Measurements from ENCODE around the gene RTF1.

The RTF1 gene

DNA sequence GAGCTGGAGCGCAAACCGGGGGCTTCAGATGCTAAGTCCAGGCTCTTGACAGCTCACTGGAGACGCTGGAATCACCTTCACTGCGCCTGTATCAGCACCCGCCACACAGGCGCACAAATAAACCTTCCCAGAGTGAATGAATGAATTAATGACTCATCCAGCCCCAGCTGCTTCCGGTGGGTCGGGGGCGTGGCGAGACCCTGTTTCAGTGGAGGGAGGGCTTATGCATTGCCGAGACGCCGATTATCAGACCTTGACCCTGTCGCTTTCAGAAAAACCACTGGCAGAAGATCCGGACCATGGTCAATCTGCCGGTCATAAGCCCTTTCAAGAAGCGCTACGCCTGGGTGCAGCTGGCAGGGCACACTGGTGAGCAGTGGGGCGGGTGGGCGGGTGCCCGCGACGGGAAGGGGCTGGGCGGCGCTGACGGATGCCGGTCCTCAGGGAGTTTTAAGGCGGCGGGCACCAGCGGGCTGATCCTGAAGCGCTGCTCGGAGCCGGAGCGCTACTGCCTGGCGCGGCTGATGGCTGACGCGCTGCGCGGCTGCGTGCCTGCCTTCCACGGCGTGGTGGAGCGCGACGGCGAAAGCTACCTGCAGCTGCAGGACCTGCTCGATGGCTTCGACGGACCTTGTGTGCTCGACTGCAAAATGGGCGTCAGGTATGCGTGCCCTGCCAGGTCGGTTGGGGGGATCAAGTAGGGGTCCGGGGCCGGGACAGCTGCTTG lies 84.5 kb downstream of the RTF1 start:
- Histone ChIP-seq H3K4me3 (ENCODE audit: low read length) (no peak overlapping the region), H3K27ac (ENCODE audit: low read depth, low read length) (no peak overlapping the region), H4K5ac (ENCODE audit: low read length) (no peak overlapping the region), H2BK15ac (replicated peaks; ENCODE audit: low read depth) (no peak overlapping the region), H3K27me3 (ENCODE audit: insufficient read depth, low read length, poor library complexity) (peaks cover 57% of the 10 kb centered on the region), H3K4ac (ENCODE audit: low read depth, low read length) (no peak overlapping the region), H3K23ac (ENCODE audit: low read length) (peak overlapping the region; percentile 66), H3K56ac (ENCODE audit: low read length) (peak overlapping the region; percentile 60), H3K4me2 (ENCODE audit: low read length) (peak overlapping the region; percentile 40), H3K36me3 (ENCODE audit: control insufficient read depth, insufficient read depth, low read length) (no peaks in the 10 kb centered on the region), H2BK120ac (ENCODE audit: low read depth, low read length) (no peak overlapping the region), H3K18ac (ENCODE audit: low read length) (no peak overlapping the region), H3K9ac (ENCODE audit: low read length) (no peak overlapping the region), H2BK5ac (ENCODE audit: low read length) (no peak overlapping the region), H4K8ac (ENCODE audit: low read depth, low read length) (no peak overlapping the region), H2AK5ac (ENCODE audit: low read length) (no peak overlapping the region), H3K79me2 (ENCODE audit: control insufficient read depth, insufficient read depth, low read length) (no peaks in the 10 kb centered on the region), H3K4me1 (ENCODE audit: control insufficient read depth, low read depth, low read length) (no peaks in the 10 kb centered on the region), H3K79me1 (ENCODE audit: low read length) (no peaks in the 10 kb centered on the region)
- peak; percentile 61 for DNase-seq
- WGBS (ENCODE audit: extremely low coverage, insufficient coverage, low lambda C conversion rate): no CpG with 5 or more reads among the region's 56 CpGs

DNA sequence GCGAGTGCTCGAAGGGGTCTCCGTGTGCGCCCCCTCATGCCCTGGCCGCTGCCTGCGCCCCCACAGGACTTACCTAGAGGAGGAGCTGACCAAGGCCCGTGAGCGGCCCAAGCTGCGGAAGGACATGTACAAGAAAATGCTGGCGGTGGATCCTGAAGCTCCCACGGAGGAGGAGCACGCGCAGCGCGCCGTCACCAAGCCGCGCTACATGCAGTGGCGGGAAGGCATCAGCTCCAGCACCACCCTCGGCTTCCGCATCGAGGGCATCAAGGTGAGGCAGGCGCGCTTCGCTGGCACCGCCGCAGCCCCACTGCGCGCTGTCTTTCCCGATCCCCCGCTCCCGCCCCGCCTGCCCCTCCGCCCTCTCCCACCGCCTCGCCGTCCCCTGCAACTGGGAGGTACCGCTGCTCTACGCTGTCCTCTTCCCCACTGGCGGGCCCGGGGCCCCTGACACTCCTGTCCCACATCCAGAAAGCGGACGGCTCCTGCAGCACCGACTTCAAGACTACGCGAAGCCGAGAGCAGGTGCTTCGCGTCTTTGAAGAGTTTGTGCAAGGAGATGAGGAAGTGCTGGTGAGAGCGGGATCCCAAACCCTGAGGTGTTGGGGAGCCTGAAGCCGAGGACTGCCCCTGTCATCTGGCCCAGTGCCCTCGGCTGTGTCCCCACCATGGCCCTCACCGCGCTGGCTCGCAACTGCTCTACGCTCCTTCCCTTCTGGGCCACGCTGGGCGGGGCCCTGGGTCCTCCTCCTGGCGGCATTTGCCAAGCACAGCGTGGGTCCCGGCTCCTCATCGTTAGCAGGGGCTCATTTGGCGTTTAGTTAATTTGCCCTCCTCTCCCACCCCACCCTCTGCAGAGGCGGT lies 85.3 kb downstream of the RTF1 start:
- no peaks in the 10 kb centered on the region for H3K79me1 ChIP-seq (ENCODE audit: low read length)
- H3K36me3 ChIP-seq (ENCODE audit: control insufficient read depth, insufficient read depth, low read length): no peaks in the 10 kb centered on the region
- no peak overlapping the region for H3K56ac ChIP-seq (ENCODE audit: low read length)
- H3K4me3 ChIP-seq (ENCODE audit: low read length): no peak overlapping the region
- no peaks in the 10 kb centered on the region for H3K79me2 ChIP-seq (ENCODE audit: control insufficient read depth, insufficient read depth, low read length)
- H3K27me3 ChIP-seq (ENCODE audit: insufficient read depth, low read length, poor library complexity): peaks cover 51% of the 10 kb centered on the region
- H2BK120ac ChIP-seq (ENCODE audit: low read depth, low read length): no peak overlapping the region
- no peak overlapping the region for H3K4me2 ChIP-seq (ENCODE audit: low read length)
- H3K18ac ChIP-seq (ENCODE audit: low read length): no peak overlapping the region
- H3K9ac ChIP-seq (ENCODE audit: low read length): no peak overlapping the region
- peak; percentile 46 for DNase-seq
- H3K4me1 ChIP-seq (ENCODE audit: control insufficient read depth, low read depth, low read length): no peaks in the 10 kb centered on the region
- H3K27ac ChIP-seq (ENCODE audit: low read depth, low read length): no peak overlapping the region
- no peak overlapping the region for H2AK5ac ChIP-seq (ENCODE audit: low read length)
- H3K4ac ChIP-seq (ENCODE audit: low read depth, low read length): no peak overlapping the region
- peak overlapping the region; percentile 66 for H3K23ac ChIP-seq (ENCODE audit: low read length)
- WGBS (ENCODE audit: extremely low coverage, insufficient coverage, low lambda C conversion rate): no CpG with 5 or more reads among the region's 64 CpGs
- no peak overlapping the region for H4K8ac ChIP-seq (ENCODE audit: low read depth, low read length)
- no peak overlapping the region for H2BK15ac ChIP-seq (replicated peaks; ENCODE audit: low read depth)
- no peak overlapping the region for H2BK5ac ChIP-seq (ENCODE audit: low read length)
- H4K5ac ChIP-seq (ENCODE audit: low read length): no peak overlapping the region

DNA sequence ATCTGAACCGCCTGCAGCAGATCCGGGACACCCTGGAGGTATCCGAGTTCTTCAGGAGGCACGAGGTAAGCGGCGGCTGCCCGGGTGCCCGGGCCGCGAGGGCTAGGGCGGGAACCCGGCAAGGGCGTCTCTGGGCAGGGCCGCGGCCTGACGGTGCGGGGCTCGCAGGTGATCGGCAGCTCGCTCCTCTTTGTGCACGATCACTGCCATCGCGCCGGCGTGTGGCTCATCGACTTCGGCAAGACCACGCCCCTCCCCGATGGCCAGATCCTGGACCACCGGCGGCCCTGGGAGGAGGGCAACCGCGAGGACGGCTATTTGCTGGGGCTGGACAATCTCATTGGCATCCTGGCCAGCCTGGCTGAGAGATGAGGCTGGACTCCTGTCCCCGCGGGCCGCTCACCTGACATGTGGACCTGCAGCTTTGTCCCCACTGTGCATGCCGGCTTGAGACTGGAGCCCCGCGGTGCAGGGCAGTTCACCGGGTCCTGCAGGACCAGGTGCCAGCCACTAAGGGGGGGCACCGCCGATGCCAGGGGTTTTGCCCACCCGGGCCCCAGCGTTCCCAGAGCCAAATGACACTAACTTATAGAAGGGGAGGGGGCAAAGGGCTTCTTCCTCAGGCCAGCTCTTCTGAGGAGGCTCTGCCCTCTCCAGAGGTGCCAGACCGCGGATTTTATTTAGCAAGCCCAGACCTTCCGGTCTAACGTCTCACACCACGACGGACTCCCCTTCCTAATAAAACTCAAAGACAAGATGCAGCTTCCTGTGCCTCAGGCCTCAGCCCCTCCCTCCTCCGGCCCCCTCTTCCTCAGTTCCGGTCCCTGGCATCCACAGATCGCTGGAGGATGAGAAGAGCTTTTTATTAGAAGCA lies 86.1 kb downstream of the RTF1 start:
- Histone ChIP-seq H3K4me3 (ENCODE audit: low read length) (no peak overlapping the region), H3K36me3 (ENCODE audit: control insufficient read depth, insufficient read depth, low read length) (no peaks in the 10 kb centered on the region), H3K56ac (ENCODE audit: low read length) (peak overlapping the region; percentile 37), H3K4me1 (ENCODE audit: control insufficient read depth, low read depth, low read length) (no peaks in the 10 kb centered on the region), H3K79me1 (ENCODE audit: low read length) (no peaks in the 10 kb centered on the region), H3K4me2 (ENCODE audit: low read length) (no peak overlapping the region), H4K5ac (ENCODE audit: low read length) (no peak overlapping the region), H3K9ac (ENCODE audit: low read length) (no peak overlapping the region), H3K18ac (ENCODE audit: low read length) (no peak overlapping the region), H3K27ac (ENCODE audit: low read depth, low read length) (no peak overlapping the region), H2BK15ac (replicated peaks; ENCODE audit: low read depth) (no peak overlapping the region), H3K4ac (ENCODE audit: low read depth, low read length) (no peak overlapping the region), H3K23ac (ENCODE audit: low read length) (no peak overlapping the region), H3K27me3 (ENCODE audit: insufficient read depth, low read length, poor library complexity) (peaks cover 48% of the 10 kb centered on the region), H3K79me2 (ENCODE audit: control insufficient read depth, insufficient read depth, low read length) (no peaks in the 10 kb centered on the region), H2BK5ac (ENCODE audit: low read length) (no peak overlapping the region), H2AK5ac (ENCODE audit: low read length) (no peak overlapping the region), H4K8ac (ENCODE audit: low read depth, low read length) (no peak overlapping the region), H2BK120ac (ENCODE audit: low read depth, low read length) (no peak overlapping the region)
- peak; percentile 50 for DNase-seq
- WGBS (ENCODE audit: extremely low coverage, insufficient coverage, low lambda C conversion rate): no CpG with 5 or more reads among the region's 54 CpGs

DNA sequence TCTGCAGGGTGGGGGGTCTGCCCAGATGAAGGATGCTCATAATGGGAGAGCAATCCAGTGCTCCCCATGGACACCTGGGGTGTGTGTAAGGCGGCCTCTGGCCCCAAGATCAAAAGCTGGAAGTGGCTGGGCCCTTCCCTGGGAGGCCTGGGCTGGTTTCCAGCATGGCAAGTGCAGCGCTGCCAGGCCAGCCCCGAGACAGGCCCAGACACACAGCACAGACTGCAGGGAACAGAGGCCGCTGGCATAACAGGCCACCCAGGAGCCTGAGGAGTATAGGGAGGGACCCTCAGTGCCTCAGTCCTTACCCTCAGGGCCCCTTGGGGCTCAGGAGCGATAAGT lies 86.7 kb downstream of the RTF1 start:
- H2BK15ac ChIP-seq (replicated peaks; ENCODE audit: low read depth): no peak overlapping the region
- no peak overlapping the region for H3K23ac ChIP-seq (ENCODE audit: low read length)
- H3K27me3 ChIP-seq (ENCODE audit: insufficient read depth, low read length, poor library complexity): peaks cover 43% of the 10 kb centered on the region
- H2BK120ac ChIP-seq (ENCODE audit: low read depth, low read length): no peak overlapping the region
- H4K8ac ChIP-seq (ENCODE audit: low read depth, low read length): no peak overlapping the region
- no peak overlapping the region for H3K9ac ChIP-seq (ENCODE audit: low read length)
- no peaks in the 10 kb centered on the region for H3K36me3 ChIP-seq (ENCODE audit: control insufficient read depth, insufficient read depth, low read length)
- H3K4me1 ChIP-seq (ENCODE audit: control insufficient read depth, low read depth, low read length): no peaks in the 10 kb centered on the region
- WGBS (ENCODE audit: extremely low coverage, insufficient coverage, low lambda C conversion rate): no CpG with 5 or more reads among the region's 5 CpGs
- H2BK5ac ChIP-seq (ENCODE audit: low read length): no peak overlapping the region
- H4K5ac ChIP-seq (ENCODE audit: low read length): no peak overlapping the region
- H3K4me2 ChIP-seq (ENCODE audit: low read length): no peak overlapping the region
- H3K4ac ChIP-seq (ENCODE audit: low read depth, low read length): no peak overlapping the region
- no peak overlapping the region for H3K4me3 ChIP-seq (ENCODE audit: low read length)
- no peak overlapping the region for H3K27ac ChIP-seq (ENCODE audit: low read depth, low read length)
- H3K56ac ChIP-seq (ENCODE audit: low read length): no peak overlapping the region
- no peak overlapping the region for H2AK5ac ChIP-seq (ENCODE audit: low read length)
- no peak for DNase-seq
- no peak overlapping the region for H3K18ac ChIP-seq (ENCODE audit: low read length)
- H3K79me1 ChIP-seq (ENCODE audit: low read length): no peaks in the 10 kb centered on the region
- no peaks in the 10 kb centered on the region for H3K79me2 ChIP-seq (ENCODE audit: control insufficient read depth, insufficient read depth, low read length)

- no peak overlapping the region for H3K27ac ChIP-seq (ENCODE audit: low read depth, low read length)
- H3K4ac ChIP-seq (ENCODE audit: low read depth, low read length): no peak overlapping the region
- no peak overlapping the region for H3K4me2 ChIP-seq (ENCODE audit: low read length)
- no peaks in the 10 kb centered on the region for H3K79me1 ChIP-seq (ENCODE audit: low read length)
- no peak overlapping the region for H2BK120ac ChIP-seq (ENCODE audit: low read depth, low read length)
- no peak overlapping the region for H2BK5ac ChIP-seq (ENCODE audit: low read length)
- WGBS (ENCODE audit: extremely low coverage, insufficient coverage, low lambda C conversion rate): no CpG with 5 or more reads among the region's 13 CpGs
- H2AK5ac ChIP-seq (ENCODE audit: low read length): no peak overlapping the region
- no peak overlapping the region for H4K5ac ChIP-seq (ENCODE audit: low read length)
- peaks cover 34% of the 10 kb centered on the region for H3K27me3 ChIP-seq (ENCODE audit: insufficient read depth, low read length, poor library complexity)
- H3K18ac ChIP-seq (ENCODE audit: low read length): no peak overlapping the region
- DNase-seq: no peak
- no peak overlapping the region for H3K4me3 ChIP-seq (ENCODE audit: low read length)
- no peak overlapping the region for H2BK15ac ChIP-seq (replicated peaks; ENCODE audit: low read depth)
- no peak overlapping the region for H3K56ac ChIP-seq (ENCODE audit: low read length)
- H3K23ac ChIP-seq (ENCODE audit: low read length): no peak overlapping the region
- H3K36me3 ChIP-seq (ENCODE audit: control insufficient read depth, insufficient read depth, low read length): no peaks in the 10 kb centered on the region
- no peak overlapping the region for H3K9ac ChIP-seq (ENCODE audit: low read length)
- H4K8ac ChIP-seq (ENCODE audit: low read depth, low read length): no peak overlapping the region
- H3K79me2 ChIP-seq (ENCODE audit: control insufficient read depth, insufficient read depth, low read length): no peaks in the 10 kb centered on the region
- H3K4me1 ChIP-seq (ENCODE audit: control insufficient read depth, low read depth, low read length): no peaks in the 10 kb centered on the region
Observed at GRCh38 chr15:41504751-41505492, 88.0 kb downstream of the RTF1 start.
